Colon (tissue), 2 donors: ENCODE data around the gene UPF3A.
"Not testable (repeated sequence)": the region's sequence is repeated elsewhere in the genome, so short reads cannot be mapped to it uniquely, and the experiment has no call there.

Source experiments
- FAIRE-seq: peaks from 2 replicates; lab custom pipeline; 2012; peaks lifted over from hg19 to GRCh38; lab: Jason Lieb, UNC
- donor health status: control.
- donor health status: control.

UPF3A gene

DNA sequence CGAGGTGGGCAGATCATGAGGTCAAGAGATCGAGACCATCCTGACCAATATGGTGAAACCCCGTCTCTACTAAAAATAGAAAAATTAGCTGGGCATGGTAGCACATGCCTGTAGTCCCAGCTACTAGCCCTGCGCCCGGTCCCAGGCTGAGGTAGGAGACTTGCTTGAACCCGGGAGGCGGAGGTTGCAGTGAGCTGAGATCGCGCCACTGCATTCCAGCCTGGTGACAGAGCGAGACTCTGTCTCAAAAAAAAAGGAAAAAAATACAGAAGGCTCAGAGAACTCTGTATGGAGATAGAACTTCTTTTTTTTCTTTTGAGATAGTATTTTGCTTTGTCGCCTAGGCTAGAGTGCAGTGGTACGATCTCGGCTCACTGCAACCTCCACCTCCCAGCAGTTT is 17.1 kb upstream of the UPF3A start:
- not testable (repeated sequence) for FAIRE-seq

DNA sequence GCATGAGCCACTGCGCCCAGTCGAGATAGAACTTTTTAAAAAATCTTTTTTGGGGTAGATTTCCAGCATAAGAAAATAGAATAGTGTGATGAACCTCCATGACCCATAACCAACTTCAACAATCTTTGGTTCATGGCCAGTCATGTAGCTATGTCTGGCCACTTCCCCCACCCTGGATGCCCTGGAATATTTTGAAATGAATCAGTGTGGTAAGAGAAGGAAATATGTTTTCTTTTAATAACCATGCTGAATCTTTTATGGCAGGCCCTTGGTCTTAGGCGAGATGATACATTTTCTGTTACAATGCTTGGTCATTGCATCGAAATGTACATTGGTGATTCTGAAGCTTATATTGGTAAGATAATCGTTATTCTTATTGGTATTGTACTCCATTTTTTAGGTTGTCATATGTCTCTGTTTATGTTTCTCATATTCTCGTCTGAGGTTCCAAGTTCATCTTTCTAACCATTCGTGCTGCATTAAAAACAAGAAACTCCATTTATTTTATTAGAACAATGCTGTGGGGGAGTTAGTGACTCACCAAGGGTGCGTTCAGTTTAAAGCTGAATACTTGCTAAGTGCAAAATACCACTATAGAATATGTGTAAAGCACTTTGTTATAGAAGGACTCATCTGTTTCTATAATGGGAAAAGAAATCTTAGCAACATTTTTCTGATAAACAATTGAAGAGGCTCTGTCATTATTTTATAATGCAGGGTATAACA is 16.4 kb upstream of the UPF3A start:
- FAIRE-seq = no peak

DNA sequence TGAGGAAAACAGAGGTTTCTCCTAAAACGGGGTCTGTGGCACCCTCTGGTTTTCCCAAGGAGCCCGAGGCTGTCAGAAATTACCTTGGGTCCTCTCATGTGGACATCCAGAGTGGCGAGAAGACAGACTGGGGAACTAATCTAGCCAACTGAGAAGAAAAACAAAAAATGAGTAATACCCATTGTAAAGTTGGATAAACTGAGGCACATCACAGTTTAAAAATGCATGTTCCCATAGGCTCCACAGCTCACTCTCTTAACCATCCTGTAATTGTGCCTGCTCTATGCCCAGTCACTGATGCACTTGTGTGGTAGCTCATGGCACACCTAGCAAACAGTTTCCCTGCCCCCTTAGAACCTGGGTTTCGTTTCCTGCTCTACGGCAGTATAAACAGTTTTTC is 15.2 kb upstream of the UPF3A start:
- FAIRE-seq = no peak

DNA sequence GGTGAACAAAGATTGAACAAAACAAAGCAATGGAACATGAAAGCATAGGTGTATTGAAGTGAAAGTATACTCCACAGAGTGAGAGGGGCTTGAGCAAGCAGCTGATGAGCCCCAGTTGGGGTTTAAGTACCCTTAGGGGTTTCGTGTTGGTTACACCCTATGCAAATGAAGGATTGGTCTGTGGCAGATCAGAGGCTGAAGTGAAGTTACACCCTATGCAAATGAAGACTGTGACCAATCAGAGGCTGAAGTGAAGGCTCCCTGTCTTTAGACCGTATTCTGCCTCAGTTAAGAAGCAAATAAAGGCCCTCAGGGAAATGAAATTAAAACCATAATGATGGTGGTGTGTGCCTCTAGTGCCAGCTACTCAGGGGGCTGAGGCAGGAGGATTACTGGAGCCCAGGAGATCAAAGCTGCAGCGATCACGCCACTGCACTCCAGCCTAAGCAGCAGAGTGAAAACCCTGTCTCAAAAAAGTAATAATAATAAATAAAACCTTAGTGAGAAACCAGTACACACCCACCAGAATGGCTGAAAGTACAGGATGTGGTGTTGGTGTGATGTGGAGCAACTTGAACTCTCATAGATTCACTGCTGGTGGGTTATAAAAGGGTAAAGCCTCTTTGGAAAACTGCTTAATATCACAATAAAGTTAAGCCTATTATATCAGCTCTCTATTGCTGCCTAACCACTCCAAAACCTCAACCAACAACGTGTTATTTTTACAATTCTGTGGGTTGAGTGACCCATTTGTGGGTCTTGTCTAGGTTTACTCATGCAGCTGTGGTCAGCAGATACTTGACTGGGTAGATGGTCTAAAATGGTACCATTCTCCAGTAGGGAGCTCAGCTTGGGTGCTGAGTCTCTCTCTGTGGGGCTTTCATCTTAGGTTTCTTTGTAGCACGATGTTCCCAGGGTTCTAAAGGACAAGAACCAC is 12.8 kb upstream of the UPF3A start:
- no peak for FAIRE-seq

DNA sequence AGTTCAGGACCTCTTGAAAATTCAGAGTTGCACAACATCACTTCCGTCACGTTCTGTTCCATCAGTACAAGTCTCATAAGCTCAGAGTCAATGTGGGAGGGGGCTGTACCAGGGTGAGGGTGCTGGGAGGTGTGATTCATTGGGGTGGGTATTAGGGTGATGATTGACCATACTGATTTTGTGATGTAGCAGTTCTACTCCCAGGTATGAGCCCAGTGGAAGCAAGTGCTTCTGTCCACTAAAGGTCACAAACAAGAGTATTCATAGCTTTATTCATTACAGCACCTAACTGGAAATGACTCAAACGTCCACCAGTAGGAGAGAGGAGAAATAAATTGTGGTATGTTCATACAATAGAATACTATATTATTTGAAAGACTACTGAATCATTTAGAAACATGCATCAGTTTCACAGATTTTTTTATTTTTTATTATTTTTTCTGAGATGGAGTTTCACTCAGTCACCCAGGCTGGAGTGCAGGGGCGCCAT is 12.1 kb upstream of the UPF3A start:
- FAIRE-seq = no peak

DNA sequence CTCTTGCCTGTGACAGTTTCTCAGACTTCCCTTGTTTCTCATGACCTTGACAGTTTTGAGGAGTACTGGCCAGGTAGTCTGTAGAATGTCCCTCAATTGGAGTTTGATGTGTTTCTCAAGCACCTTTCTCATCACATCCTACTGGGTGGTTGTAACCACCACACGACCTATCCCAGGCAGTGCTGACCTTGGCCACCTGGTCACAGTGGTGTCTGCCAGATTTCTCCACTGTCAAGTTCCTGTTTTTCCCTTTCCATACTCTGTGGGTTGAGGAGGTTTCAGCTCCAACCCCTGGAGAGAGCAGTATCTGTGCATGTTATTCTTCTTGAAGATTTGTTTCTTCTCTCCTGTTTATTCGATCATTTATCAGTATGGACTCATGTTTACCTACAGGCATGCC is 8.4 kb upstream of the UPF3A start:
- no peak for FAIRE-seq

DNA sequence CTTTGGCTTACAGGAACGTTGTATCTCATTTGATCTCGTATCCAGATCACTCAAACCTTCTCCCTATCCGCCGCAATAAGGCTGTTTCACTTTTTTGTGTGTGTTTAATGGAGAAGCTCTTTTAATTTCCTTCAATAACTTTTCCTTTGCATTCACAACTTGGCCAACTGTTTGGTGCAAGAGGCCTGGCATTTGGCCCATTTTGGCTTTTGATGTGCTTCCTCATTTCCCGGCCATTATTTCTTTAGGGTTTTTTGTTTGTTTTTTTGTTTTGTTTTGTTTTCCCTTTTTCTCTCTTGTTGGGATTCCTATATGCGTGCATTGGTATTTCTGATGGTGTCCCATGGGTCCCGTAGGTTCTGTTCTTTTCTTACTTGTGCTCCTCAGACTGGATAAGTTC is 6.1 kb upstream of the UPF3A start:
- no peak for FAIRE-seq

DNA sequence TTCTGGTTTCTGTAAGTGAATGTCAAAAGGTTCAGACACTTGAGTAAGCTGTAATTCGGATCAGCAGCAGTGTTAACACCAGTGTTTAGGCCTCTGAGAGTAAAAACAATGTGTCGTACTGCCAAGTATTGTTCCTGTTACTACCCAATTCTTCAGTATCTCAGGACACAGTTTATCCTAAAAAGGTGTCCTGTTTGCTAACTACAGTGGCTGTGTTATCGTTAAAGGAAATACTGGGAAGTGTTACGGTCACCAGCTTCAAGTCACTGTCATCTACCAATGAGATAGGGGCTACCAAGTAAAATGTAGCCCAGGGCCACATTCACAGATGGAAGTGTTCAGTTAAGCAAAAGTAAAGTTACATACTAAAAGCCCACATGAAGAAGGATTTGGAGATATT is 2.3 kb upstream of the UPF3A start:
- FAIRE-seq = no peak

DNA sequence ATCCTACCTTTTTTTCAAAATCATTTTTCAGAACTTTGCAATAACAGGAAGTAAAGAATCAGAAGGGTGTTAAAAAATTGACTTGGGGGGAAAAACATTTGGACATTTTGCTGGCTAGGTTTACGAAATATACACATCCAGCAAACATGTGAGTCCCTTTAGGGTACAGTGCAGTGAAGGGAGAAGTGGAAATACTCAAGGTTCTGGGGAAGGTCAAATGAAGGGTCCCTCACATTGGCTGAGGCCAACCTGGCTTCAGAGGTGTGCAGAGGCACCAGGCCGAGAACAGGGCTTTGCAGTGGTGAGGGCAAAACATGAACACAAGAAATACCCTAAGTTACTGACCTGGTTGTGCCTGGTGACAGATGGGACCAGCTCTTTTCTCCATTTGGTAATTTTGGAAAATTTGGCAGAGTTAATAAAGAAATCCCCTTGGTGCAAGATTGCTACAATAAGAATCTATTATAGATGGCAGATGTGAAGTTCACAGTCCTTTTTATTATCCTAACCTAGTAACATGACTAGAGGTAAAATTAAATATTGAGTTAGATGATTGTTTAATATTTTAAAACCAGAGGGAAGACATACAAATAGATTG is 1.5 kb upstream of the UPF3A start:
- FAIRE-seq = no peak

DNA sequence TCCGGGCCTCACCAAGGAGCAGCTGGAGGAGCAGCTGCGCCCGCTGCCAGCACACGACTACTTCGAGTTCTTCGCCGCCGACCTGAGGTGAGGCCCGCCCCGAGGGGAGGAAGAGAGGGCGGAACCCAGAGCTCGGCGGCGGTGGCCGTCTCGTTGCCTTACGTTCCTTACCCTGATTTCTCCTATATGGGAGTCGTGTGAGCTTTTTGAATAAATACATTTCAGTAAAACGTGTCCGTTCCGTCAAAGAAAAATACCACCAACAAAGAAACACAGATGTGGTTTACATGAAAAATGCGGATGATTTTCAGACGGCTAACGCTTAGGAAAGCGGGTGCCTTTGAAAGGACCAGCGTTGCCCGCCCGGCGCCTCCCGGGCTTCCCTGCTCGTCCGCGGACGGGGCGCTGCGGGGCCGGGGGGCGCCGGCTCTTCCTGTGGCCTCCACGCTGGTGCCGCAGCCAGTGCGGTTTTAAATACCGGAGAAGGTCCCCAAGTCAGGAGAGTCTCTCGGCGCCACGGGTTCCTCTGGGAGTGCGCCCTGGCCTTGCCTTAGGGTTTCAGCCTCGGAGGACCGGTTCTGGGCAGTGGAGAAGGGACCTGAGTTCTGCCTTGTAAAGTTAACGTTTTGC is 755 bp downstream of the UPF3A start:
- no peak for FAIRE-seq

DNA sequence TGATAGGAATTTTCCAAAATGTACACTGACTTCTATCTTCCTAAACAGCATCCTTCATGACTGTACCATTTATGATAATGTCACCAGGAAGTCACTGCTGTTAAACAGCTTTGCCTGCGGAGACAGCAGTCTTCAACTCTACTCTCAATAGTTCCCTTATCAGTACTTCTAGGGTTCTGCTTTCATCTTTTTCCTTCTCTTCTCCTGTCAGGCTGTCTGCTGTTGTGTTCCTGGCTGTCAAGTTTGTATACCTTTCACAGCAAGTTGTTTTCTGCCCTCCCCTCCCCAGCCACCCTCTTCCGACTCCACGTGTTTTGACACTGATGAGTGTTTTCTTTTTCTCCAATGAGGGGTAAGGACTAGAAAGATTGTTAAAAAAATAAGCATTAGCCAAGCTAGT is 2.2 kb downstream of the UPF3A start:
- FAIRE-seq = no peak

DNA sequence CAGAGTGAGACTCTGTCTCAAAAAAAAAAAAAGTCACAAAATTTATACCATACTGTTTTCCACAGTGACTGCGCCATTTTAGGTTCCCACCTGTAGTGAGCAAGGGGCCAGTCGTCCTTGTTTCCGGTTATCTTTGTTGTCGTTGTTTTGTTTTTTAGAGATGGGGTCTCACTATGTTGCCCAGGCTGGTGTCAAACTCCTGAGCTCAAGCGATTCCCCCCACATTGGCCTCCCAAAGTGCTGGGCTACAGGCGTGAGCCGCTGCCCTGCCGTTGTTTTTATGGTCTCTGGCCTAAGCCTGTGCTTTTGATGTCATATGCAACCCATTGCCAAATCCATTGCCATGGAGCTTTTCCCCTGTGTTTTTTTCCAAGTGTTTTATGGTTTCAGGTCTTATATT is 3.3 kb downstream of the UPF3A start:
- no peak for FAIRE-seq

DNA sequence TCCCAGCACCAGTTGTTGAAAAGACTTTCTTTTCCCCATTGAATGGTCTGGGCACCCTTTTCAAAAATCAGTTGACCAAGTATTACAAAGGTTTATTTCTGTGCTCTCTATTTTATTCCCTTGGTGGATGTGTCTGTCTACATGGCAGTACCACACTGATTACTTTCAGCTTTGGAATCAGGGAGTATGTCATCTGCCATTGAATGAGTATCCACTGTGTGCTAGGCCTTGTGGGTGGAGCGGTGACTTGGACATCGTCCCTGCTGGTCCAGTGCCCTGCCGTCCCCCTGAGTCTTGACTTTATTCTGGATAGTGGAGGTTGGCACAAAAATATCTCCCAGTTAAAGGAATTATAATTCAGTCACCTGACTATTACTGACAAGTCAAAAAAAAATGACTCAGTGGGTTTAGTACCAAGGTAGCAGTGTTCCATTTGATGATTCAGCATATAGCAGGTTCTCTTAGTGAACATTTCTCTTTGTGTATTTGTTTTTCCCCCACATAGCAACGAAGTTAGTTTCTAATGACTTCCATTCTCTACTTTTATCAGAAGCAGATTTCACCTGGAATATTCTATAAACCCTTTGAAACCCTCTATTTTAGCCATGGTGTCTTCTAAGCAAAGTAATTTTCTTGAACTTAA is 3.9 kb downstream of the UPF3A start:
- FAIRE-seq = no peak

DNA sequence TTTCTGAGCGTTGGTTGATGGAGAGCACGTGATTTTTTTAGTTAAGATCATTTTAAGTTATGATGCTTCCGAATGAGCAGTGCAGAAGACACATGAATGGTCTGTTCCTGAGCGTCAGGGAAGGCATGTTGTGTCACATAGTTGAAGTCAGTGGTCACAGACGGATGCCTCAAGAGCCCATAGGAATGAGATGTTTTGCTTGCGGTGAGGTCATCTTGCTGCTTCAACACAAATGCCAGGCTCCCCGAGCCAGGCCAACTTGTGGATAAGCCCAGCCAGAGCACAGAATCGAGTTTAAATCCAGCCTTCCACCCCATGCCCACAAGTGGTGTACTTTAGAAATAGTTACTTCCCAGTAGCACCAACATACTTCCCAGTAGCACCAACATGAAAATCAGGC is 5.4 kb downstream of the UPF3A start:
- no peak for FAIRE-seq

DNA sequence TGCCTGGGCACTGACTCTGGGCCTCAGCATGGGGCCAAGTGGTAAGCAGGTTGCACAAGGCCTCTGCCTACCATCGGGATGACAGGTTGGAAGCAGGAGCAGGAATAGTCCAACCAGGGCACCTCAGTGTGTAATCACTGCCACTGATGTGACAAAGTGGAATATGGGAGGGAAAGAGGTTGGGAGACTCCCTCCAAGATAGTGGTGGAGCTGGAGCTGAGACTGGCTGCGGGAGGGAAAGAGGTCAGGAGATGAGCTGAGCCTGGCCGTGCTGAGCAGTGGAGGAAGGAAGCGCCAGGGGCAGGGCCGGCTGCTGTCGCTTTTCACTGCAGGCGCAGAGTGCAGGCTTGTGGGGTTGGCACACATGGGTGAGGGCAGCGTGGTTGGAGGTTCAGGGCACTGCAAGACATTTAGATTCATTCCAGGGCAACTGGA is 6.8 kb downstream of the UPF3A start:
- no peak for FAIRE-seq

DNA sequence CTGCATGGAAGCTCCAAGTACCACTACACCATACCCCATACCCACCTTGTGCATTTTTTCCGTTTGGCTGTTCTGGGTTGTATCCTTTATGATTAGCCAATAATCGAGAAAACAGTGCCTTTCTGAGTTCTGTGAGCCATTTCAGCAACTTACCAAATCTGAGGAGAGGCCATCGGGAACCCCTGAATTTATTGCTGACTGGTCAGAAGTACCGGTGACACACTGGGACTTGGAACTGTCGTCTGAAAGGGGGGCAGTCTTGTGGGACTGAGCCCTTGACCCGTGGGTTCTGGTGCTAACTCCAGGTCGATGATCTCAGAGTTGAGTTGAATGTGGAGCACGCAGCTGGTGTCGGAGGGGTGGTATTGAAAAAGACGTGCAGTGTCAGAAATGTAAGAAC is 15.0 kb downstream of the UPF3A start:
- FAIRE-seq = no peak

DNA sequence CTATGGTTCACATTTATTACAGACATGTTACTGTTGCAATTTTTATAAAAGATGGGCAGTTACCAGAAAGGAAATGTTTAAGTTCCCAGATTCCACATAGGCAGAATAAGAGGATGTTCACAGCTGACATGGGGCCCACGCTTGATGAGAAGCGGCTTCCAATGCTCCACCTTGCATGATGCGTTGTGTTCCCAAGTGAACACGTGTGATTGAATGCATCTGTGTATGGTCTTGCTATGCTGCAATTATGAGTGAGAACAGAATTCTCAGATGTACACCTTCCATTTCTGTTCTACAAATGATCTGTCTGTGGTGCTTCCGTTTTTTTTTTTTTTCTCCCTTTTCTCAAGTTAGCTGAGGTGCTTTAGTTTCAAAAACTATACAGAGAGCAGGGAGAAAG is 15.5 kb downstream of the UPF3A start:
- no peak for FAIRE-seq

DNA sequence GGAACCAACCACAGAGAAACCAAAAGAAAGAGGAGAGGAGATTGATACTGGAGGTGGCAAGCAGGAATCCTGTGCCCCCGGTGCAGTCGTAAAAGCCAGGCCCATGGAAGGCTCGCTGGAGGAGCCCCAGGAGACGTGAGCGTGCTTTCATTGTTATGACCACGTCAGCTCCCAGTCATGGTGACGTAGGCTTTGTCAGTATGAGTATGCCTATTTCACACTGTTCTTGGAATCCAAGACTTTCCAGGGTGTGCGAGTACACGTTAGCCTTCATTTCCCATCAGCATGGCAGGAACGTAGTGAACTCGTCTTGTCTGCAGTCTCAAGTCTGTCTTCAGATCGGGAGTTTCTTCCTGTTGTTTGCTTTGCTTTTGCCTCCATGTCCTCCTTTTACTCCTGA is 17.5 kb downstream of the UPF3A start:
- FAIRE-seq = no peak

DNA sequence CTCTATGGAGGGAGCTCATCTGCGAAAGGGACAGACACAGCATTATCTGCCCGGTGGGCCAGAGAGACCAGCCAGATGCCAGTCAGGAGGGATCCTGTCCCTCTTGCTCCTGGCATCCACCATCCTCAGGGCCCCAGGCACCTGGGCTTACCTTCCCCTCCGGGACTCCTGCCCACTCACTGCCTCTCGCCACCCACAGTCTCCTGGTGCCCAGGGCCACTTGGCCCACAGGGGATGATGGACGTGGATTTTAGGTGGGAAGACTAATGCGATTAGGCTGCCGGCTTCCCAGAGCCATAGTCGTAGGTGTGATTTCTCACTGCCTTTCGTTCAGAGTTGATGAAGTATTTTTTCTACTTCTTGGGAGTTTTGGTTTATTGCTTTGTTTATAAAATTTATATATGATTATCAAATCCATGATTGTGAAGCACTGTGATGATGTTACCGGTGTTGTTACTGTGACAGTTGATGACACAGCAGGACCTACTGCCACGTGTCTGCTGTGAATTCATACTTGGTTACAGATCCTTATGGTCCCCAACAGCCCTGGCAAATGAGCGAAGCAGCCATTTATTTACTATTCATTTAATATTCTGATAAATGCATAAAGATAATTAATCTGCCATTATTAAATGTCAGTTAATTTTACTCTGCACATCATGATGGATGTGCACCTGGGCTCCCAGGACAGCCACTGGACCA is 18.4 kb downstream of the UPF3A start:
- no peak for FAIRE-seq

DNA sequence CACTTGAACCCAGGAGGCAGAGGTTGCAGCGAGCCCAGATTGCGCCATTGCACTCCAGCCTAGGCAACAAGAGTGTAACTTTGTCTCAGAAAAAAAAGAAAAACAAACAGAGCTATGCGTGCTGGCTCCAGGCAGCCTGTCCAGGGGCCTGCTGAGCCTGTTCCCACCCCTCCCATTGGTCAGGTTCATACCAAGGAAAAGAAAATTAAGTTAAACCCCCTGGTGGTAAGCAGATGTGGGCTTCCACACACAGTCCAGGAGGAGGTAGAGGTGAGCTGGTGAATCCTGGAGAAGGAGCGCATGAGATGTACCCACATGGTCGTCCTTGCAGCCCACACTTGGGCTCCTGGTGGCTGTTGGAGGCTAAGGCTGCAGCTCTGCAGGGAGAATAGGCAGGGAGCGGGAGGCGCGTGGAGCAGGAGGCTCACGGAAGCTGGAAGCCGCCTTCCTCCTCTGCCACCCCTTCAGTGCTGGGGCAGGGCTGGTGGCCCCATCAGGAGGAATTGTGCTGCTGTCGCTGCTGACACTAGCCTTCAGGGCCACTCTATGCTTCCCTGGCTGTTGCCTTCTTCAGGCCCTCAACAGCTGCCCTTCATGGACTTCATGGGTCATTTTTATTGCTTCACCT is 22.4 kb downstream of the UPF3A start:
- no peak for FAIRE-seq
